Measurements from ENCODE around the gene ARHGAP26. TPM values are rescaled to one million over a fixed set of nuclear protein-coding genes. Genes with fewer than 3 reads are reported as not detected.

ARHGAP26 gene
- total RNA-seq (2021; ENCODE audit: unreplicated experiment) (65.5 TPM), Bru-seq, nascent RNA (percentile 94 among the genes with signal in this experiment), BruChase-seq, experiment 1, labeled RNA remaining after a 2-hour chase (percentile 83 among the genes with signal in this experiment), BruChase-seq, experiment 2, labeled RNA remaining after a 6-hour chase (percentile 83 among the genes with signal in this experiment)
- polyA plus RNA-seq (2012; ENCODE audit: insufficient read length), result 24.0 TPM
- long read RNA-seq, full-length matches to known transcripts, result 2 of 49 reads
- long read RNA-seq, partial matches to known transcripts, result 8 of 49 reads
- long read RNA-seq, other reads (novel, unspliced or antisense), result 39 of 49 reads

- TF ChIP-seq POLR2AphosphoS5 (IDR thresholded peaks at IDR 0.05; ENCODE audit: low read depth, low read length) (peak; percentile 60; the same call in 1 of the 2 replicates), REST (IDR thresholded peaks at IDR 0.05; ENCODE audit: insufficient read depth in 1 of 2, low read depth in 2 of 2, low read length in 1 of 2) (no peak), SIN3A (IDR thresholded peaks at IDR 0.05; ENCODE audit: borderline replicate concordance, insufficient read depth, low read depth, low read length) (0 out of 2 replicates have a peak, but pooled peaks have one; percentile 59), TCF7L2 (IDR thresholded peaks at IDR 0.05; ENCODE audit: low read depth, low read length) (no peak), CTCF (IDR thresholded peaks at IDR 0.05) (peak; percentile 48)
- H3K27me3 ChIP-seq (ENCODE audit: control insufficient read depth, insufficient read depth, low read length), result no peaks in the 10 kb centered on the region
- no peak for DNase-seq (ENCODE audit: low read depth, low spot score)
- no peaks in the 10 kb centered on the region; the same call in 1 of the 2 replicates for H3K36me3 ChIP-seq (ENCODE audit: control insufficient read depth, insufficient read depth, low read length)
- intact Hi-C loops (cut with micrococcal nuclease; ENCODE audit: unreplicated experiment), result loop anchor here (2.0 to 5.0 kb wide), 2 partner anchors 52 to 97 kb away; no protein-coding TSS in a partner anchor
- ChIA-PET CTCF (interaction anchor here (0.9 to 2.7 kb wide), 5 partner anchors 53 to 119 kb away, joined by 4 to 15 read pairs (median 6); no protein-coding TSS in a partner anchor), POLR2A (interaction anchor here (0.7 to 2.3 kb wide), 2 partner anchors 40 to 52 kb away, joined by 3 to 9 read pairs; no protein-coding TSS in a partner anchor)
- peaks cover 22% of the 10 kb centered on the region for H3K4me1 ChIP-seq (ENCODE audit: control insufficient read depth, insufficient read depth, low read length)
- H3K27ac ChIP-seq (ENCODE audit: low read length), result peak within 1 kb of the TSS; percentile 94
- ATAC-seq, result peak; percentile 96
- H3K4me3 ChIP-seq (ENCODE audit: low read depth in 2 of 2, low read length in 2 of 2), result peak within 1 kb of the TSS; percentile 58 to 80
- in situ Hi-C loops (cut with HindIII; ENCODE audit: low pct_unique_long_range_greater_than_20kb, low sequenced_read_pairs), result no loop called here
- H3K9me3 ChIP-seq (ENCODE audit: control insufficient read depth, insufficient read depth, low read depth, low read length), result no peaks in the 10 kb centered on the region
- BruUV-seq (replicated peaks), result no TSS peak
These were observed at the start of gene ARHGAP26 for GRCh38 chr5:142769793-142770649. TSS of gene ARHGAP26 (plus strand) at chr5:142770377. CDS start at chr5:142770762, 385 bp downstream.

GRCh38 chr5:142720641-142721271, 49.4 kb upstream of the ARHGAP26 start:
- intact Hi-C loops (cut with micrococcal nuclease; ENCODE audit: unreplicated experiment), result no loop called here
- peaks cover 27% of the 10 kb centered on the region for H3K4me1 ChIP-seq (ENCODE audit: control insufficient read depth, insufficient read depth, low read length)

More at GRCh38 chr5:142720641-142721271, 49.4 kb upstream of the ARHGAP26 start:
- in situ Hi-C loops (cut with HindIII; ENCODE audit: low pct_unique_long_range_greater_than_20kb, low sequenced_read_pairs), result no loop called here
- H3K4me3 ChIP-seq (ENCODE audit: low read depth in 2 of 2, low read length in 2 of 2), result no peak overlapping the region
- 0 out of 2 replicates have a peak, but pooled peaks have one; percentile 31 for ATAC-seq
- H3K27me3 ChIP-seq (ENCODE audit: control insufficient read depth, insufficient read depth, low read length), result no peaks in the 10 kb centered on the region
- H3K36me3 ChIP-seq (ENCODE audit: control insufficient read depth, insufficient read depth, low read length), result no peaks in the 10 kb centered on the region
- H3K27ac ChIP-seq (ENCODE audit: low read length), result peak overlapping the region; percentile 25; the same call in 1 of the 2 replicates
- TF ChIP-seq TCF7L2 (IDR thresholded peaks at IDR 0.05; ENCODE audit: low read depth, low read length) (no peak), CTCF (IDR thresholded peaks at IDR 0.05) (no peak), SIN3A (IDR thresholded peaks at IDR 0.05; ENCODE audit: borderline replicate concordance, insufficient read depth, low read depth, low read length) (no peak), REST (IDR thresholded peaks at IDR 0.05; ENCODE audit: insufficient read depth in 1 of 2, low read depth in 2 of 2, low read length in 1 of 2) (no peak), POLR2AphosphoS5 (IDR thresholded peaks at IDR 0.05; ENCODE audit: low read depth, low read length) (no peak)
- H3K9me3 ChIP-seq (ENCODE audit: control insufficient read depth, insufficient read depth, low read depth, low read length), result no peaks in the 10 kb centered on the region
- DNase-seq (ENCODE audit: low read depth, low spot score), result no peak
- BruUV-seq (replicated peaks), result no TSS peak
- CTCF ChIA-PET, result interaction anchor here (0.6 to 1.0 kb wide), 5 partner anchors 145 to 168 kb away, joined by 3 to 4 read pairs (median 3); no protein-coding TSS in a partner anchor
- POLR2A ChIA-PET, result no interaction called here
